ENCODE data around the gene YWHAG. TPM values are rescaled to one million over a fixed set of nuclear protein-coding genes. Genes with fewer than 3 reads are reported as not detected.

The YWHAG gene
- total RNA-seq, 1 experiment from 2014 or later, result 178 TPM

DNA sequence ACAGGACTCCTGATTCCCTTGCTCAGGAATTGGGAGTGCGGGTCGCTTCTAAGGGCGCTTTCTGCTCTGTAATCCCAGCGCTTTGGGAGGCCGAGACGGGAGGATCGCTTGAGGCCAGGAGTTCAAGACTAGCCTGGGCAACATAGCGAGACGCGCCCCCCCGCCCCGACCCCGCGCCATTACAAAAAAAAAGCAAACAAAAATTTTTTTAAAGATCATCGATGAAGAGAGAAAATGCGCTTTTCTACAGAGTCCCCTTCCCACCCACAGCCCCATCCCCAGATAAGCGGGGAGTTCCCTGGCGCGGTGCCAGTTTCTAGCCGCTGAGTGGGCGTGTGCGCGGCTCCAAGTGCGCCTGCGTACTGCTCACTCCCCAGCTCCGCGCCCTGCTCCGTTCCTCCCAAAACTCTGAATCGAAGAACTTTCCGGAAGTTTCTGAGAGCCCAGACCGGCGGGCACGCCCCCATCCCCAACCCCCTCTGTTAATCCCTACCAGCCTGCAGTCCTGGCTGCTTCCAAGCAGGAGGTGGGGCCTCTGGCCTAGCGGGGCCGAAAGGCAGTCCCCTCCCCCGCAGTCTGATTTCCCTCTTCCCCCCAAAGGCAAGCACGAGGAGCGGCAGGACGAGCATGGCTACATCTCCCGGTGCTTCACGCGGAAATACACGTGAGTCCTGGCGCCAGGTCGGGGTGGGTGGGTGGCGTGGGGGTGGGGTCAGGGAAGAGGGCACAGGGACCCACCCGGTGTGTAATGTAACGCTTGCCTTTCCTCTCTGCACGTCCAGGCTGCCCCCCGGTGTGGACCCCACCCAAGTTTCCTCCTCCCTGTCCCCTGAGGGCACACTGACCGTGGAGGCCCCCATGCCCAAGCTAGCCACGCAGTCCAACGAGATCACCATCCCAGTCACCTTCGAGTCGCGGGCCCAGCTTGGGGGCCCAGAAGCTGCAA lies 55.3 kb downstream of the YWHAG start:
- H3K4me3 Mint-ChIP-seq (ENCODE audit: unreplicated experiment), result peak overlapping the region; percentile 85
- H3K4me1 Mint-ChIP-seq (ENCODE audit: insufficient read depth, unreplicated experiment), result peaks cover 34% of the 10 kb centered on the region
- peaks cover 28% of the 10 kb centered on the region for H3K36me3 Mint-ChIP-seq (ENCODE audit: insufficient read depth, unreplicated experiment)
- POLR2A ChIA-PET, result interaction anchor here (0.6 to 13.3 kb wide), 10 partner anchors 9 to 141 kb away, joined by 3 to 283 read pairs (median 4); partner anchors contain the start of gene YWHAG
- DNase-seq (ENCODE audit: unreplicated experiment), result peak; percentile 94
- H3K27me3 Mint-ChIP-seq (ENCODE audit: insufficient read depth, unreplicated experiment), result no peaks in the 10 kb centered on the region
- TF ChIP-seq, protein P1, sequence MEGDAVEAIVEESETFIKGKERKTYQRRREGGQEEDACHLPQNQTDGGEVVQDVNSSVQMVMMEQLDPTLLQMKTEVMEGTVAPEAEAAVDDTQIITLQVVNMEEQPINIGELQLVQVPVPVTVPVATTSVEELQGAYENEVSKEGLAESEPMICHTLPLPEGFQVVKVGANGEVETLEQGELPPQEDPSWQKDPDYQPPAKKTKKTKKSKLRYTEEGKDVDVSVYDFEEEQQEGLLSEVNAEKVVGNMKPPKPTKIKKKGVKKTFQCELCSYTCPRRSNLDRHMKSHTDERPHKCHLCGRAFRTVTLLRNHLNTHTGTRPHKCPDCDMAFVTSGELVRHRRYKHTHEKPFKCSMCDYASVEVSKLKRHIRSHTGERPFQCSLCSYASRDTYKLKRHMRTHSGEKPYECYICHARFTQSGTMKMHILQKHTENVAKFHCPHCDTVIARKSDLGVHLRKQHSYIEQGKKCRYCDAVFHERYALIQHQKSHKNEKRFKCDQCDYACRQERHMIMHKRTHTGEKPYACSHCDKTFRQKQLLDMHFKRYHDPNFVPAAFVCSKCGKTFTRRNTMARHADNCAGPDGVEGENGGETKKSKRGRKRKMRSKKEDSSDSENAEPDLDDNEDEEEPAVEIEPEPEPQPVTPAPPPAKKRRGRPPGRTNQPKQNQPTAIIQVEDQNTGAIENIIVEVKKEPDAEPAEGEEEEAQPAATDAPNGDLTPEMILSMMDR (IDR thresholded peaks at IDR 0.05; ENCODE audit: unreplicated experiment), result no peak
- BruUV-seq (replicated peaks), result no TSS peak
- H3K27ac Mint-ChIP-seq (ENCODE audit: low read depth, unreplicated experiment), result peak overlapping the region; percentile 81
- no peaks in the 10 kb centered on the region for H3K9me3 Mint-ChIP-seq (ENCODE audit: unreplicated experiment)
- intact Hi-C loops (cut with micrococcal nuclease), result no loop called here
- CTCF ChIA-PET, result interaction anchor here (0.6 to 2.1 kb wide), 4 partner anchors 9 to 110 kb away, joined by 3 to 13 read pairs (median 8); no protein-coding TSS in a partner anchor

DNA sequence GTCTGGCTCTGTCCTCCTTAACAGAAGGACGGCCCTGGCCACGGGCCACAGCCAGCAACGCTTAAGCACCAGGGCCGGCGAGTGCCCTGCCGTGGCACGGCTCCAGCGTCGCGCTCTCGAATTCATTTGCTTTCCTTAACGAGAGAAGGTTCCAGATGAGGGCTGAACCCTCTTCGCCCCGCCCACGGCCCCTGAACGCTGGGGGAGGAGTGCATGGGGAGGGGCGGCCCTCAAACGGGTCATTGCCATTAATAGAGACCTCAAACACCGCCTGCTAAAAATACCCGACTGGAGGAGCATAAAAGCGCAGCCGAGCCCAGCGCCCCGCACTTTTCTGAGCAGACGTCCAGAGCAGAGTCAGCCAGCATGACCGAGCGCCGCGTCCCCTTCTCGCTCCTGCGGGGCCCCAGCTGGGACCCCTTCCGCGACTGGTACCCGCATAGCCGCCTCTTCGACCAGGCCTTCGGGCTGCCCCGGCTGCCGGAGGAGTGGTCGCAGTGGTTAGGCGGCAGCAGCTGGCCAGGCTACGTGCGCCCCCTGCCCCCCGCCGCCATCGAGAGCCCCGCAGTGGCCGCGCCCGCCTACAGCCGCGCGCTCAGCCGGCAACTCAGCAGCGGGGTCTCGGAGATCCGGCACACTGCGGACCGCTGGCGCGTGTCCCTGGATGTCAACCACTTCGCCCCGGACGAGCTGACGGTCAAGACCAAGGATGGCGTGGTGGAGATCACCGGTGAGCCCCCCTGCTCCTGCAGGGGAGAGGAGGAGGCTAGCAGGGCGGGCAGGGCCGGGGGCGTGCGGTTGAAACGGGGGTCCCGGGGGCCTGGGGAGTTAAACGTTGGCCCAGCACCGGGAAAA lies 56.2 kb downstream of the YWHAG start, which contains the start of gene HSPB1:
Gene HSPB1 (plus strand): TSS at position 327 of the 855 bp plus-strand sequence. CDS start 40 bp downstream, at position 367.
- Mint-ChIP-seq H3K36me3 (ENCODE audit: insufficient read depth, unreplicated experiment) (peaks cover 28% of the 10 kb centered on the region), H3K27ac (ENCODE audit: low read depth, unreplicated experiment) (peak within 1 kb of the TSS; percentile 81), H3K9me3 (ENCODE audit: unreplicated experiment) (no peaks in the 10 kb centered on the region), H3K27me3 (ENCODE audit: insufficient read depth, unreplicated experiment) (no peaks in the 10 kb centered on the region), H3K4me3 (ENCODE audit: unreplicated experiment) (peak within 1 kb of the TSS; percentile 85), H3K4me1 (ENCODE audit: insufficient read depth, unreplicated experiment) (peaks cover 34% of the 10 kb centered on the region)
- intact Hi-C loops (cut with micrococcal nuclease), result no loop called here
- peak; percentile 95 for DNase-seq (ENCODE audit: unreplicated experiment)
- ChIA-PET POLR2A (interaction anchor here (0.6 to 13.3 kb wide), 15 partner anchors 8 to 1823 kb away, joined by 3 to 283 read pairs (median 3); partner anchors contain the start of genes MDH2, STYXL1 and YWHAG), CTCF (interaction anchor here (0.7 to 2.1 kb wide), 3 partner anchors 11 to 109 kb away, joined by 5 to 13 read pairs (median 7); no protein-coding TSS in a partner anchor)
- BruUV-seq (replicated peaks), result TSS peak; percentile 82
- TF ChIP-seq, protein P1 (IDR thresholded peaks at IDR 0.05; ENCODE audit: unreplicated experiment), result no peak

DNA sequence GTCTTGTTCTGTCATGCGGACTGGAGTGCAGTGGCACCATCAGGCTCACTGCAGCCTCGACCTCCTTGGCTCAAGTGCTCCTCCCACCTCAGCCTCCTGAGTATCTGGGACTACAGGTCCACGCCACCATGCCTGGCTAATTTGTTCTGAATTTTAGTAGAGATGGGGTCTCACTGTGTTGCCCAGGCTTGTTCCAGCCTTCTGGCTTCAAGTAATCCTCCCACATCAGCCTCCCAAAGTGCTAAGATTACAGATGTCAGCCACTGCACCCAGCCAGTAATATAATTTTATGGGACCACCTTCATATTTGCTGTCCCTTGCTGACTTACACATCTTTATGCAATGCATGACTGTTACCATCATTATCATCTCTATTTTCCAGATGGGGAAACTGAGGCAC lies 57.8 kb downstream of the YWHAG start:
- intact Hi-C loops (cut with micrococcal nuclease), result no loop called here
- no peak for DNase-seq (ENCODE audit: unreplicated experiment)
- Mint-ChIP-seq H3K9me3 (ENCODE audit: unreplicated experiment) (no peaks in the 10 kb centered on the region), H3K27ac (ENCODE audit: low read depth, unreplicated experiment) (no peak overlapping the region), H3K4me1 (ENCODE audit: insufficient read depth, unreplicated experiment) (peaks cover 36% of the 10 kb centered on the region), H3K4me3 (ENCODE audit: unreplicated experiment) (no peak overlapping the region), H3K36me3 (ENCODE audit: insufficient read depth, unreplicated experiment) (peaks cover 28% of the 10 kb centered on the region), H3K27me3 (ENCODE audit: insufficient read depth, unreplicated experiment) (no peaks in the 10 kb centered on the region)
- no TSS peak for BruUV-seq (replicated peaks)
- TF ChIP-seq, protein P1 (IDR thresholded peaks at IDR 0.05; ENCODE audit: unreplicated experiment), result no peak
- CTCF ChIA-PET, result interaction anchor here (0.6 to 2.1 kb wide), 2 partner anchors 12 to 37 kb away, joined by 3 to 13 read pairs; no protein-coding TSS in a partner anchor
- POLR2A ChIA-PET, result interaction anchor here (0.6 to 1.7 kb wide), 3 partner anchors 10 to 254 kb away, joined by 3 to 5 read pairs (median 3); partner anchors contain the start of genes MDH2 and STYXL1
